GM21786 (cell line): ENCODE data around the gene CASTOR2.
"Not testable (repeated sequence)": the region's sequence is repeated elsewhere in the genome, so short reads cannot be mapped to it uniquely, and the experiment has no call there.

Source experiments
- ATAC-seq: cut with Tn5 transposase; IDR thresholded peaks from one replicate; pipeline ENCODE4 v1.9.1; 2021; ENCODE audit not compliant: unreplicated experiment

Gene CASTOR2

DNA sequence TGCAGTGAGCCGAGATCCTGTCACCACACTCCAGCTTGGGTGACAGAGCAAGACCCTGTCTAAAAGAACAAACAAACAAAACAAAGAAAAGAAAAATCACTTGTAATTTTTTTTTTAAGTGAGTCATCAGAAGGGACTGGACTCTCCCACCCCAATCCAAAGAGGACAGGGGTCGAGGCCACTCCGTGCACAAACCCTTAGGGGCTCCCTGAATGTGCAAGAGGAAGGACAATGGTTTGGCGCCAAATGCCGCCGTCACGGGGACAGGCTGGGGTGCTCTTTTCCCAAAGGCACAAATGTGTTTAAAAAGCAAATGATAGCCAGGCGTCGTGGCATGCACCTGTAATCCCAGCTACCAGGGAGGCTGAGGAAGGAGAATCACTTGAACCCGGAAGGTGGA lies 85.3 kb downstream of the CASTOR2 start:
- ATAC-seq: no peak

DNA sequence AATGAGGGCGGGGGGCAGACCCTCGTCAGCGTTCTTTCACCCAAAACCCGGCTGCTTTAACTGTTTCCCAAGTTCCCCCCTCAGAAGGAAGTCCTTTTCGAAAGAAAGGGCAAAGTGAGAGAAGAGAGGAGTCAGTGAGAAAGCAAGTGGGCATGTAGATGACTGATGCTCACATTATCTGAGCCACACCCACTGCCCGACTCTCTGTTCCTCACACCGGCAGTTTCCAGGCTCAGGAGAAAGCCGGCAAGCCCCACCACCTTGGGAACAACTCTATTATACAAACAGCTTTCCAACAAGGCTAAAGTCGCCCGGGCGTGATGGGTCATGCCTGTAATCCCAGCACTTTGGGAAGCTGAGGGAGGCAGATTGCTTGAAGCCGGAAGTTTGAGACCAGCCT lies 86.0 kb downstream of the CASTOR2 start:
- ATAC-seq: no peak

DNA sequence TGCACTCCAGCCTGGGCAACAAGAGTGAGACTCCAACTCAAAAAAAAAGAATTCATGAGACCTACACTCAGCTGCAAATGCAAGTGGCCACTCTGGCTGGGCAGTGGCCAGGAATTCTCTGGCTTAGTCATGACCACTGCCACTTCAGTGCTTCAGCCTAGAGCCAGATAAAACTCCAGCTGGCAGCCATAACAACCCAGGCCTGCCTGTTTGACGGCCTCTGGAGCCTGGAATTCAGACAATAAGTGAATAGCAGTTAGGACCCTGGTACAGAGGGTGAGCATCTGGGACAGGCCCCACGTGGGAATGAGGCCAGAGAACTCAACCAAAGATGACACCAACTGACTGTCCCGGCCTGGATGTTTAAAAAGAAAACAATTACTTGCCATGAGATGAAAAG lies 90.2 kb downstream of the CASTOR2 start:
- no peak for ATAC-seq

DNA sequence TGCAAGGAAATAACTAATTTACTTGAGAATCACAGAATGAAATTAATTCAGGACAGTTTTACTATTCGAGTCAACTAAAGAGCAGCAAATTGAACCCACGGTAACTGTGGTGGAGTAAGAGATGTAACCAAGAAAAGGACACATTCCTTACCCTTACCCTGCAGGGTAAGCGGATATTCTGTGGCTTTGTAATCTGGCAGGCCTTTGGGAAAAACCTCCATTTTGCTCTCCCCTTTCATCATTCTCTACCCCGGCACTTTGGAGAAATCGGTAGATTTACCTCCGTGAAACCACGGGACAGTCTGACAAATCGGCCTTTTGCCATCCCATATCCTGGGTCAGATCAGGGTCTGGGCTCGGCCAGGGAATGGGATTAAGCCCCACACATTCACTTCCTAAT lies 90.7 kb downstream of the CASTOR2 start:
- ATAC-seq: no peak

DNA sequence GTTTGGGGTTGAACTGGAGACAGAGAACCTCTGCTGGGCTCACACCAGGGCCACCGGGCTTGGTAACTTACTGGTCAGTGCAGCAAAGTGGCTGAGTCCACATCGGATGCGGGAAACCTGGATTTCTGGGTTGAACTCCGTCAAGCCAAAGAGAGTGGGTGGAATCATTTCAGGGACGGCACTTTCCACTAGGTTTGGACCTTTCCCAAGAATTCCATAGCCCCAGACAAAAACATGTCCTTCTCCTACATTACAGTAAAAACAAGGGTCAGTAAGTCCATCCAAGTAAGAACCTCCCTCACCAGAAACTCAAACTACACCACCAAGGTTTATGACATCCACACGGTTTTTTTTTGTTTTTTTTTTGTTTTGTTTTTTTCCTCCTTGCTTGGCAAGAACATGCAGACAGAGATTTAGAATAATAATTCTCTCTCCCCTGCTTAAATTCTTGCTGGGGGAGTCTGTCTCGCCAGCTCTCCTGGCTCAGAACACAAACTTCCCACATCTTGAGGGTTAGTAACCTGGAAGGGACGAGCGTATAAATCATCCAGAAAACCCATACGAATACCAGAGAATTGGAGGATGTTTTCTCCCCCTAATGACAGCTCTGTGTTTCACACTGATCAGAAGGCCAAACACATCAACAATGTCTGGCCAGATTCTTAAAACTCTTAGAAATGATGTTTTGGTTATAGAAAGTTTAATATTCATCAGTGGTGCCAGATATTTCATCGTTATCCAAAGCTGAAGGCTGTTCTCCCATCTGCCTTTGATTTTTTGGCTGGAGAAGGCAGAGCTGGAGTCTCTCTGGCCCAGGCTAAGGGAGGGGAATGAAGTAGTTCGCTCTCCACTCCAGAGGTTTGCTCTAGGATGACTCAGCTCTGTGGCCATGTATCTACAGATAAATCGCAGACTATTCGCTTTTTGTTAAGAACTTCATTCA lies 91.6 kb downstream of the CASTOR2 start:
- no peak for ATAC-seq

DNA sequence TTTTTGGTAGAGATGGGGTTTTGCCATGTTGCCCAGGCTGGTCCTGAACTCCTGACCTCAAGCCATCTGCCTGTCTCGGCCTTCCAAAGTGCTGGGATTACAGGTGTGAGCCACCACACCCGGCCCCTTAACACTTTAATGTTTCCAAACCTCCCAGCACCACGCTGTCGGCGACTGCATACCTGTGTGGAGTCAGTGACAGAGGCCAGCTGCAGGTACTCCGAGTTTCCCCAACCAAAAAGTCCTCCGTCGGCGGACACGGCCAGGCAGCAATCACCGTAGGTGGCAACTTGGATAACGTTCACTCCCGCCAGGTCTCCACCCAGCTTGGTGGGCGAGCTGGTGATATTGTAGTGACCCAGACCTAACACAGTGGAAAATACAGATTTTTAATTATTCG lies 93.9 kb downstream of the CASTOR2 start:
- ATAC-seq: no peak

DNA sequence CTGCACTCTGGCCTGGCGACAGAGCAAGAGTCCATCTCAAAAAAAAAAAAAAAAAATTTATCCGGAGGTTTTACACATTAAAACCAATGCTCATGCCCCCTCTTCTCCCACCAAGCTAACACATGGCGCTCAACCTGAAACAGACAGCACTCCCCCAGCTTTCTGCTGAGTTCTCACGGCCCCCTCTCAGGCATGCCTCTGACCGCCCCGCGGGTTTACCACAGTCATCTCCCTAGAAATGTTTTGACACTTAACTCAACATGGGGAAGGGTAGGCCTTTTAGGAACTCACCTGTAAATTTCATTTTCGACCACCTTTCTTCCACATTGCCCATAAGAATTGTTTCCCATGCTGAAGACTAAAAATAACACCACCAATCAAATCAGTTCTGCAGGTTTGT lies 99.8 kb downstream of the CASTOR2 start:
- no peak for ATAC-seq

DNA sequence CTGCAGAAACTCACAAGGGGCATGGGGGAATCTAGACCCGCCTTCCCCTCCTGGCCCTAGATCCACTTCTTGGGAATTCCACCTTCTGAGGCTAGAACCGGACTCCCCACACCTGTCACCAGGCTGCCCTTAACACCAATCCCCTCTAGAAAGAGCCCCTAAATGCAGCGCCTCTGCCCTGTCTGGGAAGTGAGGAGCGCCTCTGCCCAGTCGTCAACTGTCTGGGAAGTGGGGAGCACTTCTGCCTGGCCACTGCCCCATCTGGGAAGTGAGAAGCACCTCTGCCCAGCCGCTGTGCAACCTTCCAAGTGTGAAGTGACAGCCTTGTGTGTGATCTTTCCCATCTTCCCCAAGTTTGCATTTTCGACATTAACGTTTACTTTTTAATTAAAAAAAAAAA lies 100.3 kb downstream of the CASTOR2 start:
- ATAC-seq: no peak

DNA sequence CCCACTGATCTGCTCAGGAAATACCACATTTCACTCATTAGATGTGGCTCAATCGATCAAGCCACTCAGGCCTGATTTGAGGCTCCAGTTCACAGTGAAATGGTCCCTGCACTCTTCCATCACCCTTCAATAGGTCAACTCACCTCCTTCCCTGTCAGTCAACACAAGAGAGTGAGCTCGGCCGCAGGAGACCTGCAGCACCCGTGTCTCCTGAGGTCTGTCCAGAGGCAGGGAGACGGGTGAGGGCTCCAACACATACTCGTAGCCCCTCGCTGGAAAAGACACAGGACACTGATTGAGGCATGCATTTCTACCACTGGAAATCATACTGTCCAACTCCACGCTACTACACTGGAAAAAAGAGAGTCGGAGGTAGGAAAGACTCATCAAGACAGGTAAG lies 102.0 kb downstream of the CASTOR2 start:
- ATAC-seq: no peak

DNA sequence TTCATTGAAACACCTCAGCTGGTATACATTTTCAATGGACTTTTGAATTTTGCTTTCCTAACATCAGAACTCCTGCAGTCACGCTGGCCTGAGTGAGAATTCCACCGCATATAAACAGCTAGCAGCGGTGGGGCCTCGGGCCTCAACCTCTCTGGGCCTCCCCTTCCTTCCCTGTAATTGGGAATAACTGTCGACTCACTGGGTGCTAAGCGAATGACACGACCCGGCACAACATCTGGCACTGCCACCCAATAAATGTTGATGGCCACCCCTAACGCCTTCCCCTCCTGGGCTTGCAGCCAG lies 108.4 kb downstream of the CASTOR2 start:
- peak; percentile 9 for ATAC-seq

DNA sequence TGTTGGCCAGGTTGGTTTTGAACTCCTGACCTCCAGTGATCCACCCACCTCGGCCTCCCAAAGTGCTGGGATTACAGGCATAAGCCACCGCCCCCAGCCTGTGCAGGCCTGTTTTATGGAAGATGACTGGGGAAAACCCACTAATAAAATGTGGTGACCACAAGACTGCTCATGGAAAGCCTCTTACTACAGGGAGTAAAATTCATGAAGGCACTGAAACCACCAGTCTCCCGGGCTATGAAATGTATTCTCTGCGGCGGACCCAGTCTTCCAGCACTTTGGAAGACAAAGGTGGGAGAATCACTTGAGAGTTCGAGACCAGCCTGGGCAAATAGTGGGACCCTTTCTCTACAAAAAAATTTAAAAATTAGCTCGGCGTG lies 109.7 kb downstream of the CASTOR2 start:
- ATAC-seq: not testable (repeated sequence)
